T-cell (primary cell): ENCODE data around the gene CDHR1. TPM values are rescaled to one million over a fixed set of nuclear protein-coding genes. Genes with fewer than 3 reads are reported as not detected.

Experiments used
- ATAC-seq, 4 experiments: fragments of 200-7000 bp in 3 of 4; fragments of 150-1000 bp in 1 of 4; cut with Tn5 transposase; replicated peaks in 1 of 4; 1 replicate in 3 of 4; 2 replicates in 1 of 4; pipeline ENCODE4 v1.10.0; 2021; ENCODE audit warnings: moderate library complexity in 3 of 4, mild to moderate bottlenecking in 2 of 4, moderate number of reproducible peaks in 1 of 4
- CTCF ChIA-PET, 2 donors: fragments of 300-600 bp; sonication (Branson Sonifier 250); formaldehyde crosslinking; loops; one replicate each; lab custom pipeline; 2022; ENCODE audit warnings: antibody characterized with exemption in 2 of 2; lab: Charles Lee
- POLR2A ChIA-PET, 2 donors: fragments of 300-600 bp; sonication (Branson Sonifier 250); formaldehyde crosslinking; loops; one replicate each; lab custom pipeline; 2022; ENCODE audit warnings: antibody characterized with exemption in 2 of 2; lab: Charles Lee
- DNase-seq, 35 experiments: peaks; one replicate each; pipeline versions ENCODE4 v3.0.0 to v3.0.0-alpha.2; 2013 to 2023
- H3K27ac ChIP-seq: one replicate; pipeline ENCODE4 v1.5.1; 2013; ENCODE audit warnings: low read length
- H3K27me3 ChIP-seq, 2 experiments: replicated peaks in 1 of 2; 1 replicate in 1 of 2; 2 replicates in 1 of 2; pipeline versions ENCODE4 v1.6.1 to v1.7.0; 2013; ENCODE audit warnings: low read length in 1 of 2, mixed read lengths in 1 of 2; ENCODE audit not compliant: control insufficient read depth in 2 of 2, insufficient read depth in 2 of 2; ENCODE audit errors: extremely low read depth in 1 of 2
- H3K36me3 ChIP-seq, 2 donors: 1 replicate in 1 of 2; 2 replicates in 1 of 2; pipeline versions ENCODE4 v1.6.1 to v1.7.0; 2013; ENCODE audit warnings: low read length in 1 of 2; ENCODE audit not compliant: control insufficient read depth in 2 of 2, insufficient read depth in 1 of 2; ENCODE audit errors: extremely low read depth in 1 of 2
- H3K4me1 ChIP-seq, 2 experiments: 1 replicate in 1 of 2; 2 replicates in 1 of 2; pipeline versions ENCODE4 v1.6.1 to v1.7.0; 2013; ENCODE audit warnings: low read length in 2 of 2, mixed read lengths in 1 of 2; ENCODE audit not compliant: insufficient read depth in 2 of 2, control insufficient read depth in 1 of 2; ENCODE audit errors: extremely low read depth in 1 of 2
- H3K4me3 ChIP-seq, 2 donors: 1 replicate in 1 of 2; 2 replicates in 1 of 2; pipeline versions ENCODE4 v1.5.1 to v1.7.0; 2013; ENCODE audit warnings: mild to moderate bottlenecking in 2 of 2, low read length in 1 of 2, moderate library complexity in 1 of 2; ENCODE audit not compliant: control insufficient read depth in 1 of 2; ENCODE audit errors: extremely low read depth in 1 of 2
- H3K9me3 ChIP-seq: 2 replicates; pipeline ENCODE4 v1.7.0; 2013
- H3K27ac Mint-ChIP-seq, 2 donors: one replicate each; pipeline ENCODE4 v1.8.0; 2020 to 2021; ENCODE audit warnings: mild to moderate bottlenecking in 2 of 2, mixed read lengths in 2 of 2
- H3K27me3 Mint-ChIP-seq, 2 donors: one replicate each; pipeline ENCODE4 v1.8.0; 2021 to 2022; ENCODE audit warnings: mixed read lengths in 2 of 2
- H3K36me3 Mint-ChIP-seq: one replicate; pipeline ENCODE4 v1.8.0; 2021; ENCODE audit warnings: mixed read lengths
- H3K4me1 Mint-ChIP-seq, 3 donors: one replicate each; pipeline ENCODE4 v1.8.0; 2020 to 2022; ENCODE audit warnings: mixed read lengths in 3 of 3, mild to moderate bottlenecking in 1 of 3
- H3K4me3 Mint-ChIP-seq, 3 donors: one replicate each; pipeline ENCODE4 v1.8.0; 2020 to 2022; ENCODE audit warnings: mild to moderate bottlenecking in 3 of 3, mixed read lengths in 3 of 3, moderate library complexity in 3 of 3
- H3K9me3 Mint-ChIP-seq, 3 donors: one replicate each; pipeline ENCODE4 v1.8.0; 2020 to 2022; ENCODE audit warnings: mixed read lengths in 3 of 3
- WGBS: methylation state at CpG from one replicate; pipeline ENCODE4 v1.1.5; 2013; ENCODE audit warnings: missing lambda C conversion rate; ENCODE audit not compliant: insufficient coverage; 5-methylcytosine and 5-hydroxymethylcytosine counted together
- total RNA-seq, 35 experiments: library from RNA in 6 of 35; stranded (reverse) in 6 of 35; fragments of 120-200 nt in 1 of 35; gene quantifications; one replicate each; pipeline versions ENCODE4 v1.2.1 to v1.2.4 and lab custom pipeline; 2013 to 2026

The CDHR1 gene
- total RNA-seq, 5 donors from 2014 or later (not counting 1 experiment from before 2014, with no cell fraction given), result 0.41 to 2.1 (median 1.1) TPM

- H3K36me3 ChIP-seq, result no peaks in the 10 kb centered on the region
- peaks cover 0 to 33% of the 10 kb centered on the region in 2 experiments for H3K27me3 ChIP-seq
- H3K36me3 Mint-ChIP-seq, result no peaks in the 10 kb centered on the region
- peaks cover 0 to 7% of the 10 kb centered on the region in 2 experiments for H3K4me1 ChIP-seq
- ChIA-PET CTCF (interaction anchor here (0.7 to 5.9 kb wide), 10 partner anchors 10 to 279 kb away, joined by 3 to 93 read pairs (median 4); no protein-coding TSS in a partner anchor), POLR2A (interaction anchor here in 1 of 2 donors (0.6 kb wide), 1 partner anchor 70 kb away, joined by 3 read pairs; no protein-coding TSS in a partner anchor)
- H3K27ac ChIP-seq, result no peak overlapping the region
- WGBS, result 100% methylated on average over 1 of the region's 5 CpGs
- H3K4me3 ChIP-seq, result no peak overlapping the region
- no peak overlapping the region for H3K27ac Mint-ChIP-seq
- peaks cover 24 to 36% of the 10 kb centered on the region in 2 donors for H3K27me3 Mint-ChIP-seq
- H3K9me3 Mint-ChIP-seq, result no peaks in the 10 kb centered on the region
- H3K9me3 ChIP-seq, result no peaks in the 10 kb centered on the region
- H3K4me3 Mint-ChIP-seq, result no peak overlapping the region
- peaks cover 5 to 11% (median 7%) of the 10 kb centered on the region in 3 donors for H3K4me1 Mint-ChIP-seq
- DNase-seq (no peak), ATAC-seq (no peak)
These were observed 69.4 kb downstream of the CDHR1 start for GRCh38 chr10:84263716-84264115.

GRCh38 chr10:84264611-84265141, 70.3 kb downstream of the CDHR1 start:
- 5% methylated on average over 9 of the region's 11 CpGs for WGBS
- Histone ChIP-seq H3K27ac (no peak overlapping the region), H3K27me3 (peaks cover 0 to 33% of the 10 kb centered on the region in 2 experiments), H3K9me3 (no peaks in the 10 kb centered on the region), H3K4me1 (peaks cover 0 to 7% of the 10 kb centered on the region in 2 experiments), H3K36me3 (no peaks in the 10 kb centered on the region), H3K4me3 (no peak overlapping the region)
- peak; percentile 31 to 83 (median 66) for DNase-seq
- POLR2A ChIA-PET, result no interaction called here
- Mint-ChIP-seq H3K27me3 (peaks cover 24 to 30% of the 10 kb centered on the region in 2 donors), H3K36me3 (no peaks in the 10 kb centered on the region), H3K4me3 (no peak overlapping the region), H3K27ac (no peak overlapping the region), H3K4me1 (peaks cover 5 to 11% (median 7%) of the 10 kb centered on the region in 3 donors), H3K9me3 (no peaks in the 10 kb centered on the region)
- CTCF ChIA-PET, result interaction anchor here (0.6 to 5.9 kb wide), 18 partner anchors 9 to 278 kb away, joined by 3 to 93 read pairs (median 3); partner anchors contain the start of gene CCSER2 (in 1 of the 2)
- ATAC-seq, result peak; percentile 88 to 98 (median 92)

- Mint-ChIP-seq H3K27ac (no peak overlapping the region), H3K9me3 (no peaks in the 10 kb centered on the region), H3K36me3 (no peaks in the 10 kb centered on the region), H3K4me1 (peaks cover 6 to 11% (median 7%) of the 10 kb centered on the region in 3 donors), H3K27me3 (peaks cover 24 to 25% of the 10 kb centered on the region in 2 donors), H3K4me3 (no peak overlapping the region)
- WGBS, result 89% methylated on average over 4 of the region's 4 CpGs
- H3K4me1 ChIP-seq, result peaks cover 0 to 7% of the 10 kb centered on the region in 2 experiments
- peaks cover 0 to 33% of the 10 kb centered on the region in 2 experiments for H3K27me3 ChIP-seq
- H3K4me3 ChIP-seq, result no peak overlapping the region
- ChIA-PET POLR2A (no interaction called here), CTCF (interaction anchor here (1.0 to 5.9 kb wide), 6 partner anchors 8 to 272 kb away, joined by 3 to 93 read pairs (median 4); partner anchors contain the start of gene CCSER2 (in 1 of the 2))
- no peak for ATAC-seq
- H3K9me3 ChIP-seq, result no peaks in the 10 kb centered on the region
- H3K36me3 ChIP-seq, result no peaks in the 10 kb centered on the region
- DNase-seq, result no peak
- no peak overlapping the region for H3K27ac ChIP-seq
These were observed 71.1 kb downstream of the CDHR1 start for GRCh38 chr10:84265418-84265817.

- no peaks in the 10 kb centered on the region for H3K36me3 Mint-ChIP-seq
- peaks cover 10 to 16% (median 11%) of the 10 kb centered on the region in 3 donors for H3K4me1 Mint-ChIP-seq
- ChIA-PET CTCF (interaction anchor here (0.5 to 5.9 kb wide), 15 partner anchors 43 to 273 kb away, joined by 3 to 93 read pairs (median 4); no protein-coding TSS in a partner anchor), POLR2A (interaction anchor here in 1 of 2 donors (0.5 to 0.9 kb wide), 3 partner anchors 67 to 131 kb away, joined by 3 to 4 read pairs (median 3); no protein-coding TSS in a partner anchor)
- ATAC-seq, result peak; percentile 31 to 68 (median 54)
- no peak overlapping the region for H3K4me3 Mint-ChIP-seq
- H3K27ac Mint-ChIP-seq, result peak overlapping the region in 1 of 2 donors; percentile 36
- H3K27me3 Mint-ChIP-seq, result peaks cover 14 to 15% of the 10 kb centered on the region in 2 donors
- no peak overlapping the region for H3K4me3 ChIP-seq
- DNase-seq, result peak; percentile 31 to 77 (median 62)
- no peaks in the 10 kb centered on the region for H3K9me3 ChIP-seq
- no peaks in the 10 kb centered on the region for H3K9me3 Mint-ChIP-seq
- H3K27me3 ChIP-seq, result peaks cover 0 to 16% of the 10 kb centered on the region in 2 experiments
- 64% methylated on average over 5 of the region's 7 CpGs for WGBS
- peaks cover 0 to 7% of the 10 kb centered on the region in 2 experiments for H3K4me1 ChIP-seq
- H3K36me3 ChIP-seq, result no peaks in the 10 kb centered on the region
- no peak overlapping the region for H3K27ac ChIP-seq
These were observed 73.3 kb downstream of the CDHR1 start for GRCh38 chr10:84267503-84268126.

GRCh38 chr10:84269162-84269561, 74.8 kb downstream of the CDHR1 start:
- POLR2A ChIA-PET, result no interaction called here
- H3K27ac Mint-ChIP-seq, result no peak overlapping the region
- no peaks in the 10 kb centered on the region for H3K9me3 Mint-ChIP-seq
- DNase-seq (no peak), ATAC-seq (no peak)
- H3K36me3 ChIP-seq, result no peaks in the 10 kb centered on the region
- CTCF ChIA-PET, result interaction anchor here (0.5 to 1.2 kb wide), 3 partner anchors 8 to 245 kb away, joined by 3 to 5 read pairs (median 3); no protein-coding TSS in a partner anchor
- no peak overlapping the region for H3K27ac ChIP-seq
- no CpG with 5 or more reads among the region's 1 CpG for WGBS
- peaks cover 3 to 4% of the 10 kb centered on the region in 2 donors for H3K27me3 Mint-ChIP-seq
- H3K4me1 Mint-ChIP-seq, result peaks cover 10 to 16% (median 11%) of the 10 kb centered on the region in 3 donors
- H3K4me3 ChIP-seq, result no peak overlapping the region
- peaks cover 0 to 7% of the 10 kb centered on the region in 2 experiments for H3K4me1 ChIP-seq
- no peaks in the 10 kb centered on the region for H3K9me3 ChIP-seq
- H3K27me3 ChIP-seq, result peaks cover 0 to 7% of the 10 kb centered on the region in 2 experiments
- H3K4me3 Mint-ChIP-seq, result no peak overlapping the region
- no peaks in the 10 kb centered on the region for H3K36me3 Mint-ChIP-seq
